ENCODE data around the gene RIMKLA. TPM values are rescaled to one million over a fixed set of nuclear protein-coding genes. Genes with fewer than 3 reads are reported as not detected.

The RIMKLA gene
- total RNA-seq, 1 donor from 2014 or later, result 0.31 TPM

- DNase-seq (ENCODE audit: low spot score in 2 of 2, unreplicated experiment in 2 of 2), result no peak
- H3K9me3 Mint-ChIP-seq, result no peaks in the 10 kb centered on the region
Measured at GRCh38 chr1:42430286-42431135, 49.9 kb downstream of the RIMKLA start.

GRCh38 chr1:42431514-42431913, 50.9 kb downstream of the RIMKLA start:
- H3K27me3 Mint-ChIP-seq (ENCODE audit: low read depth), result peaks cover 3% of the 10 kb centered on the region
- H3K4me1 Mint-ChIP-seq, result peaks cover 6% of the 10 kb centered on the region
- H3K4me3 Mint-ChIP-seq, result no peak overlapping the region
- no peak for DNase-seq (ENCODE audit: low spot score in 2 of 2, unreplicated experiment in 2 of 2)
- no peaks in the 10 kb centered on the region for H3K36me3 Mint-ChIP-seq
- no peaks in the 10 kb centered on the region for H3K9me3 Mint-ChIP-seq
- no peak for TF ChIP-seq CTCF (IDR thresholded peaks at IDR 0.05; ENCODE audit: unreplicated experiment)
- no peak overlapping the region for H3K27ac Mint-ChIP-seq

More at GRCh38 chr1:42430286-42431135, 49.9 kb downstream of the RIMKLA start:
- Mint-ChIP-seq H3K4me1 (peaks cover 6% of the 10 kb centered on the region), H3K27ac (no peak overlapping the region), H3K27me3 (ENCODE audit: low read depth) (peaks cover 3% of the 10 kb centered on the region), H3K36me3 (no peaks in the 10 kb centered on the region), H3K4me3 (no peak overlapping the region)
- TF ChIP-seq CTCF (IDR thresholded peaks at IDR 0.05; ENCODE audit: unreplicated experiment), result no peak

GRCh38 chr1:42432714-42433113, 52.1 kb downstream of the RIMKLA start:
- H3K9me3 Mint-ChIP-seq, result no peaks in the 10 kb centered on the region
- no peak for TF ChIP-seq CTCF (IDR thresholded peaks at IDR 0.05; ENCODE audit: unreplicated experiment)
- no peaks in the 10 kb centered on the region for H3K36me3 Mint-ChIP-seq
- no peak overlapping the region for H3K27ac Mint-ChIP-seq
- no peak overlapping the region for H3K4me3 Mint-ChIP-seq
- peaks cover 3% of the 10 kb centered on the region for H3K27me3 Mint-ChIP-seq (ENCODE audit: low read depth)
- no peak for DNase-seq (ENCODE audit: low spot score in 2 of 2, unreplicated experiment in 2 of 2)
- peaks cover 6% of the 10 kb centered on the region for H3K4me1 Mint-ChIP-seq

- Mint-ChIP-seq H3K9me3 (no peaks in the 10 kb centered on the region), H3K4me3 (no peak overlapping the region), H3K27me3 (ENCODE audit: low read depth) (peaks cover 3% of the 10 kb centered on the region), H3K27ac (no peak overlapping the region), H3K36me3 (no peaks in the 10 kb centered on the region), H3K4me1 (peaks cover 6% of the 10 kb centered on the region)
- no peak for TF ChIP-seq CTCF (IDR thresholded peaks at IDR 0.05; ENCODE audit: unreplicated experiment)
- DNase-seq (ENCODE audit: low spot score in 2 of 2, unreplicated experiment in 2 of 2), result no peak
Measured at GRCh38 chr1:42433369-42433768, 52.8 kb downstream of the RIMKLA start.

GRCh38 chr1:42434340-42434739, 53.7 kb downstream of the RIMKLA start:
- Mint-ChIP-seq H3K27ac (no peak overlapping the region), H3K4me1 (peaks cover 2% of the 10 kb centered on the region), H3K9me3 (no peaks in the 10 kb centered on the region), H3K27me3 (ENCODE audit: low read depth) (peaks cover 3% of the 10 kb centered on the region), H3K36me3 (no peaks in the 10 kb centered on the region), H3K4me3 (no peak overlapping the region)
- no peak for DNase-seq (ENCODE audit: low spot score in 2 of 2, unreplicated experiment in 2 of 2)
- TF ChIP-seq CTCF (IDR thresholded peaks at IDR 0.05; ENCODE audit: unreplicated experiment), result no peak
